D341Med (cell line): ENCODE measurements around the gene ECM2.

Experiments used
- DNase-seq: peaks from one replicate; pipeline ENCODE4 v3.0.0; 2012; ENCODE audit warnings: low spot score

ECM2 gene

DNA sequence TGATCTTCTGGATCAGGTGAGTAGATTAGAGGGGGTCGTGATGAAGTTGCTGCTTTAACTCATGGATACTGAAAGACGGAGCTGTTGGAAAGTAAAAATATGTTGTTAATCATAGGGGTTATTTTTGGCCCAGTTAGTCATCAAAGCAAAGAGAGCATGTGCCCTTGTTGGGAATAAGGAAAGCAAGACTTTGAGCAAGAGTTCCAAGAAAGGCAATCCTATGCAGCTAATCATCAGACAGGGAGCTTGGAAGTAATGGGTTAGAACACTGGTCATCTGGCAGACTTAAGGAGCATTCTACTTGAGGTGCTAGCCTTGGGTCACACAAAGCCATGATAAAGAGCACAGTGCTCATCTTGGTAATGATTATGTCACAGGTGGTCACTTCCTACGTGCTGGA lies 71.8 kb downstream of the ECM2 start:
- DNase-seq: no peak

DNA sequence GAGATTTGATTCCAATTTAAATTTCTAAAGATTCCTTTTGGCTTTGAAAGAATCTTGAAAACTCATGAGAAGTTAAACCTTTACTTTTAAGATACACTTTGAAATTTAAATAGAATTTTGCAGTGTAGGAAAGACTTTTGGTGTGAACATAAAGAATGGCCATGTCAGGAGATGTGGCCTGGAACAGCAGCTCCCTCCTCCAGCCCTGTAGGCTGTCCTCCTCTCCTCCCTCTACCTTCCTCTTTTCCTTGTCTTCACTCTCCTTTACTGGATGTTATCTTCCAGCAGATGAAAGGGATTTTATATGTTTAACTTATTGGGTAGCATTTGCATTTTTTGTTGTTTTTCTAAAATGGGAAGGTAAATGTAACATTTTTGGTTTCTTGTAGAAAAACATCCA lies 72.4 kb downstream of the ECM2 start:
- DNase-seq: no peak

DNA sequence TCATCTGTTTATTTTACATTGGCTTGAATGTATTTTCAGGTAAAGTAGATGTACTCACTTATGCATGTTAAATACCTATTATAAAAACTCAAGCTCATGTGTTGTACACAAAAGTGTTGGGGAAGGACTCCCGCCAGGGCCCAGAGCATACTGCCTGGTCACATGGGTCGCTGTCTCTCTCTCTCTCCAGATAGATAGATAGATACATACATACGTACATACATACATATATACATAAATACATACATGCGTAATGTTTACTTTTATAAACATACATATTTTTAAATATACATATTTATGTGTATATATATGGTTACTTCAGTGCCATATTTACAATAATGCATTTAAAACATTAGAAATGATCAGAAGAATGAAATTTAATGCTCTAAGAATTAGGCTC lies 78.2 kb downstream of the ECM2 start:
- DNase-seq: no peak

DNA sequence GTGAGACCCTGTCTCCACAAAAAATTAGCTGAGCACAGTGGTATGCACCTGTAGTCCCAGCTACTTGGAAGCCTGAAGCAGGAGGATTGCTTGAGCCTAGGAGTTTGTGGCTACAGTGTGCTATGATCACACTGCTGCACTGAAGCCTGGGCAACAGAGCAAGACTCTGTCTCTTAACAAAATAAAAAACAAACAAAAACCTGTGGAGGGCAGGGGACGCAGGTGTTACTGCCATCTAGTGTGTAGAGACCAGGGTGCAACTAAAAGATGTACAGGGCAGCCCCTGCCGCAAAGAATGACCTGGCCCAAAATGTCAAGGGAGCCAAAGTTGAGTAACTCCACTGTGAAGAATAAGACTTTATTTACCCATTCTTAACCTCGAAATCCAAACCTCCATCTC lies 80.6 kb downstream of the ECM2 start:
- peak; percentile 42 for DNase-seq

DNA sequence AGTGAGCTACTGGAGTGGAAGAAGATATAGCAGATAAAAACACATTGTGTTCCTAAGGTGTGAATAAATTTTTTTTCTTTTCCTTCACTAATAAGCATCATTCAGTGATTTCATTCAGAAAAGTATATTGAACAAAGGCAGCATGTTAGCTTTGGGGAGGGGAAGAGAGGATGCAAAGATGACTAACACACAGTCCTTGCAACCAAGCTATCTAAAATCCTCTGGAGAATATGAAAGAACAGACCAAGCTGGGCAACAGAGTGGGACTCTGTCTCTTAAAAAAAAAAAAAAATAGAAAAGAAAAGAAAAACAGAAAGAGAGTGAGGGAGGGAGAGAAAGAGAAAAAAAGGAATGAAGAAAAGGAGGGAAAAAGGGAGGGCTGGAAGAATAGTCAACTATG lies 89.3 kb downstream of the ECM2 start:
- no peak for DNase-seq
